HG02610 (cell line): ENCODE measurements around the gene CYP11A1.
"Not testable (repeated sequence)": the region's sequence is repeated elsewhere in the genome, so short reads cannot be mapped to it uniquely, and the experiment has no call there.

Source experiments
- ATAC-seq: cut with Tn5 transposase; IDR thresholded peaks from one replicate; pipeline ENCODE4 v1.9.1; 2021; ENCODE audit warnings: mild to moderate bottlenecking, moderate library complexity; ENCODE audit not compliant: unreplicated experiment

CYP11A1 gene

DNA sequence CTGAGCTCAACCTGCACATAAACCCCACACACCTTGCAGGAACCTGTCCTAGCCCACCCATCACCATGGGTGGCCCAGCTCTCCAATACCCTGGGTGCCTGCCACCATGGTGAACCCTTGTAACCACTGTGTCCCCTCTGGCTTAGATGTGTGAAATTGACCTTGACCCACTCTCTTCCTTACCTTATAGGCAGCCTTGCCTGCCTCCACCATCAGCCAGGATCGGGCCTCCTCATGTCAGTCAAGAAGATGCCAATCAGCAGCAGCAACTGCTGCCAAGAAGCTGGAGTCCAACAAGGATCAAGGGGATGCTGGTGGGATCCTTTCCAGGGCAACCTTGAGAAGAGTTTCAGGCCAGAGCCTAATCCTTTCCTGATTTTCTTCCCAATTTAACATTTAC is 8.8 kb upstream of the CYP11A1 start:
- ATAC-seq, result no peak

DNA sequence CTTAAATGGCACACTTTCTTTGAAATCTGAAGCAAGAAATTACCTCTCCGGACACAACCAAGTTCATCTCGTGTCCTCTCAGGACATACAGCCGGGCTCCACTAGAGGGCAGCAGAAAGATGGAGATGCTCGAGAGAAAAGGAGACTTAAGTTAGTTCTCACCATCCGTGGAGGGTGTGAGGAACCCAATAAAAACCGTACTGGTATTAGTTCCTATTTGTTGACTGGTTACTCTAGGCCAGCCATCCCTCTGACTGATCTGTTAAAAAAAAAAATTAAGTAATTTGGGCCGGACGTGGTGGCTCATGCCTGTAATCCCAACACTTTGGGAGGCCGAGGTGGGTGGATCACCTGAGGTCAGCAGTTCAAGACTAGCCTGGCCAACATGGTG is 7.9 kb upstream of the CYP11A1 start:
- no peak for ATAC-seq

DNA sequence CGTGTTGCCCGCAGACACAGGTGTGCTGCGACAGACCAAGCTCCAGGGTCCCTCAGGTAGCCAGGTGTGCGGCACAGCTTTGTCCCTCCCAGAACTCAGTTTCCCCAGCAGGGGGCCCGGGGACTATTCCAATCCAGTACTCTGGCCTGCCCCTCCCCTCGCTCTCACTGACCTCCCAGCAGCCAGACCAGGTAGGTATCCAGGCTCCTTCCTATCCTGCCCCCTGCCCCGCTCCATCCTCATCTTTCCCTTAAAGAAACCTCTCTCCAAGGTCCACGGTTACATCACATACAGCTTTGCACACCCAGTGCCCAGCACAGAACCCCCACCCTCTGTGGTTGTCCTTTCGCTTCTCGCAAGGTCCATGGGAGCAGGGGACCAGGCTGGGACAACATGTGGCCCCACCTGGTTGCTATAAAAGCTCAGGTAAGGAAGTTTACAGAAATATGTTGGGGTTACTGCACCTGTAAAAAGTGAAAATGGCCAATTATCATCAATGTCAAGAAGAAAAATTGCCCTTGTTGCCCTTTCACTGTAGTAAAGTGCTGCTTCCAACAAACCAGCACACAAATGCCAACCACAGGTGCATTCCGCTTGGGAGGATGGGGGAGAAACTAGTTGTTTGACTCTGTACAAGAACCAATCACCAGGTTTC is 7.3 kb upstream of the CYP11A1 start:
- no peak for ATAC-seq

DNA sequence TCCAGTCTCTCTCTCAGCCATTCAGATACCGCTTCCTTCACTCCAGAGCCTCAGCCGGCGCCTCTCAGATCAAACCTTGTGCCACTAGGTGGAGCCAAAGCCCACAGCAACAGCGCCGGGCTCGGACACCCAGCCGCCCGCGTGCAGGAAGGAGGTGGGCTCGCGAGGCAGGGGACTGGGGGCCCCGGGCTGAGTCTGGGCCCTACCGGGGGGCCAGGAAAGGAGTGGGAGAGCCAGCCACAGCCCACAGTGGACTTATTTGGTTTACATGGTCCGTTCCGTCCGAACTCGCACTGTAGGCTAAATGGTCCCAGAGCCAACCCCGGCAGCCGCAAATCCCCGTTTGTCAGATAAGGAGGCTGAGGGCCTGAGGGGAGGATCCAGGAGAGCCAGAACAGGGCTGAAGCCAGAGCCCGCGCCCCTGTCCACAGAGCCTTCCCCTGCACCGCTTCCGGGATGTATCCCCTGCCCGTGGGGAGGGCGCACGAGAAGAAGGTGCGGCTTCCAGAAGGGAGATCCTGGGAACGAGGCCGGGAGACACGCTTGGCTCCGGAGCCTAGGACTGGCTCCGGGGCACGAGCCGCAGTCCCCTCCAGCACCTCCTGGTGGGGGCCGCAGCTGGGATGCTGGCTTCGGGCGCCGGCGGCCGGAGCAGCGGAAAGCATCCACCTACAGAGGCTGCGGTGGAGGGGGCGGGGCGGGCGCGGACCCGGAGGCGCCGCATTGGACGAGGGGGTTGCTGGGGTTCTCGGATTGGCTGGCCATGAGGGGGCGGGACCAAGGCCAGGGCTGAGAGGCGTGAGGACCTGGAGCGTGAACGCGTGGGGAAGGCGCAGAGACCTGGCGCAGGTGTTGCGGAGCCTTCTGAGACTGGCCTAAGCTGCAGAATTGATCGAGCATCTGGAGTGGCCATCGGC is 6.5 kb upstream of the CYP11A1 start:
- peak; percentile 70 for ATAC-seq

DNA sequence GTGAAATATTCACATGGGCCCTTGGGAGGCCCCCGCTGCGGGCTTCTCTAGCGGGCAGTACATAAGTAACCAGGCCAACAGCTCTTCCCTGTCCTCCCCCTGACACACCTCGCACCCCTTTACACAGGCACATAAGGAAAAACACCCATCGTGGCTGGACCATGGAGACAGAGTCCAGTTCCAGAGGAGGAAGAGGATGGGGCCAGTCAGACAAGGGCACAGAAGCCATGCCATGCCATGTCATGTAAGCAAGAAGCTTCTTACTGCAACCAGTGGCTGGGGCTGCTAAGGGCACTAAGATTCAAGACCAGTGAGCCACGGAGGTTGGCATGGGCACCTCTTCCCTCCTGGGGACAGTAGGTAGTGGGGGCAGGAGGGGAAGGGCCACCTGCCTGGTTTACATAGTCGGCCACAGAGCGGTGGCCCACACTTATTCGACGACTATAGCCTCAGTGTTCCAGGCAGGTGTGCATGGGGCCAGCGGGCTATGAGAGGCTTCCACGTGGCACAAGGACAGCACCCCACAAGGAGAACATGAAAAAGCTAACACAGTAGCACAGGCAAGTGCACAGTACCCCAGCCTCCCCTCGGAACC is 5.7 kb upstream of the CYP11A1 start:
- no peak for ATAC-seq

DNA sequence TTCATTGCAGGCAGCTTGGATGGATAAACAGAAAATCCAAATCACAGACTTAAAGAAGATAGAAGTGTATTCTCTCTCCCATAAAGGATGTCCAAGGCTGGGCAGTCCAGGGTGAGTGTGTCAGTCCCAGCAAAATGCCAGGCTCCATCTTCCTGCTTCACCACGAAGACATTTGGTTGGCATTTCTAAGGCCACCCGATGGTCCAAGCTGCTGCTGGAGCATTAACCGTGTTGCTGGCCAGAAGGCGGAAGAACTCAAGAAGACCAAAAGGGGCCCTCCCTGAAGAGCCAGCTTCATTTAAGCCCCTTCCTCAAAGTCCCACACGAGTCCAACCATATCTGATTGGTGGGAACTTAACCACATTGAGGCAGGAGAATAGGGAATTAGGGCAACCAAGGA is 3.0 kb upstream of the CYP11A1 start:
- no peak for ATAC-seq

DNA sequence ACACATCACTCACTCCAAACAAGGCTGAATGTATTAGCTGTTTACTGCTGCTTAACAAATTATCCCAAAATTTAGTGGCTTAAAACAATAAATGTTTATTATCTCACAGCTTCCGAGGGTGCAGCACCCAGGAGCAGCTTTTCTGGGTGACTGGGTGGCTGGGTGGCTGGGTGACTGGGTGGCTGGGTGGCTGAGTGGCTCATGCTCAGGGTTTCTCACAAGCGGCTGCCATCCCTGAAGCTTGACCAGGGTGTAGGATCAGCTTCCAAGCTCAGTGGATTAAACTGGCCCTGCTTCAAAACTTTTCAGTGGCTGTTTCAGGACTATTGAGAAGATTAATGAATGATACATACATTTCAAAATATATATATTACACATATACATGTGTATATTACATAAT is 2.3 kb upstream of the CYP11A1 start:
- ATAC-seq, result no peak

DNA sequence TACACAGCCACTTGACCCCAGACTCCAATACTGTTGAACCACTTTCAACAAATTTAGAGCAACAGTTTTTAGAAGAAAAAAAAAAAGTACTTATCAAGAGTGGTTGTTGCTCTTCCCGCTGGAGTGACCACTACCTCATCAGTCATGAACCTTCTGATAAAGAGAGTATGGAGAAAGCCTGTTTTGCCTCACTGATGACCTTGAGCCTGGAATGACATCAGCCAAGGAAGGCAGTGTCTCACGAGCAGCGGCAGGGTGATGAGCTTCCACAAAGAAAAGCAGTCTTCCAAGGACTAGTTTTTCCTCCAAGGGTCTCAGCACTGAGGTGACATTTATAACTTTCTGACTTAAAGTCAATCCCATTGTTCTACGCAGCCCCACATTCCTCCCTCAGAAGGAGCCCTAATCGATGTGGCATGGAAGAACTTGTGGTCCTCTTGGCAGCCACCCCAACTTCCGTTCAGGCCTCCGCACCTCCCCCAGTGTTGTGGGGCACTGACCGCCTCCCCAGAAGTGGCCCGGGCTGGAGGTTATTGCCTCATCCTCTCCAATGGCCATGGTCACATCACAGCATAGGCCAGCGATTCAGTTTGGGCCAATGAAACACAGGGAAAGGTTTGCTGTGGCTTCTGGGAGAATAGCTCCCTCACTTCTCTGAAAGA is 1.8 kb upstream of the CYP11A1 start:
- no peak for ATAC-seq

DNA sequence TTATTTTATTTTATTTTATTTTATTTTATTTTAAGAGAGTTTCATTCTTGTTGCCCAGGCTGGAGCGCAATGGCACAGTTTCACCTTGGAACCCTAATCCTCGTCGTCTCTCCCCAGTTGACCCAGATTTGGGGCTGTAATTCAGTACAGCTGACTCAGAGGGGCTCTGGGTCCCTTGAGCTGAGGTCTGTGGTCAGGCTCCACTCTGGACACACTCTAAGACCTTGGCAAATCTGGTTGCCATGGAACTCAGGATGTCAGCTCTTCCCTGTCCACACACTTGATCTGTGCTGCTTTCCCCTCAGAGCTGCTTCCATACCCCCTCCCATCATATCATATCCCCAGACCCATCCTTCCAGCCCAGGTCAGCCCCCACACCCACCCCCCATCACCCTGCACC is 675 bp upstream of the CYP11A1 start:
- ATAC-seq, result no peak

DNA sequence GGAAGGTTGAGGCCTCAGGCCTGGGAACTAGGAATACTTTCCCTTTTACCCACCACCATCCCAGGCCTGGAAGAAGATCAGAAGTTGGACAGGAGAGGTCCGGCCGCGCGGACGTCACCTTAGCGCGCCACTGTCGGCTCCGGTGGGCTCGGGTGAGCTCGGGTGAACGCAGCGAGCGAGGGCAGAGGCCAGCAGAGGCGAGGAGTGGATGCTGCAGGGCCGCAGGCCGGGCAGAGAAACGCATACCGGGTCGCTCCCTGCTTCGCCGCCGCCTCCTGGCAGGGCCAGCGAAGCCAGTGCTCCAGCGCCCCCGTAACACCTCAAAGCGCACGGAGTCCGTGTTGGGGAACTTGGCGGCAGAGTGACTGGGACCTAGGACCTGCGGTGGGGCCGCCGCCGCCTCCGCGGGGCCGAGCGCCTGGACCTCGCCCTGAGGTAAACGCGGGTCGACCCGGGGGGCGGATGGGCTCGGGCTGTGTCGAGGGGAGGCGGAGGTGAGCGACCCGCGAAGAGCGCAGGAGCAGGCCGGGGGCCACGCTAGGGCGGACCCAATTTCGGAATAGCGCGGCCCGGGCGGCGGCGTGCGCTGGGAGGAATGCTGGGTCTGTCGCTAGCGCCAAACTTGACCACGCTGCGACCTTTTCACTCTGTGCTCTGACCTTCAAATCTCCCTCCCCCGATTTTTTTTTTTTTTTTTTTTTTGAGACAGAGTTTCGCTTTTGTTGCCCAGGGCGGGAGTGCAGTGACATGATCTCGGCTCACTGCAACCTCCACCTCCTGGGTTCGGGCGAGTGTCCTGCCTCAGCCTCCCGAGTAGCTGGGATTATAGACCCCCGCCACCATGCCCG is 1.6 kb downstream of the CYP11A1 start:
- no peak for ATAC-seq

DNA sequence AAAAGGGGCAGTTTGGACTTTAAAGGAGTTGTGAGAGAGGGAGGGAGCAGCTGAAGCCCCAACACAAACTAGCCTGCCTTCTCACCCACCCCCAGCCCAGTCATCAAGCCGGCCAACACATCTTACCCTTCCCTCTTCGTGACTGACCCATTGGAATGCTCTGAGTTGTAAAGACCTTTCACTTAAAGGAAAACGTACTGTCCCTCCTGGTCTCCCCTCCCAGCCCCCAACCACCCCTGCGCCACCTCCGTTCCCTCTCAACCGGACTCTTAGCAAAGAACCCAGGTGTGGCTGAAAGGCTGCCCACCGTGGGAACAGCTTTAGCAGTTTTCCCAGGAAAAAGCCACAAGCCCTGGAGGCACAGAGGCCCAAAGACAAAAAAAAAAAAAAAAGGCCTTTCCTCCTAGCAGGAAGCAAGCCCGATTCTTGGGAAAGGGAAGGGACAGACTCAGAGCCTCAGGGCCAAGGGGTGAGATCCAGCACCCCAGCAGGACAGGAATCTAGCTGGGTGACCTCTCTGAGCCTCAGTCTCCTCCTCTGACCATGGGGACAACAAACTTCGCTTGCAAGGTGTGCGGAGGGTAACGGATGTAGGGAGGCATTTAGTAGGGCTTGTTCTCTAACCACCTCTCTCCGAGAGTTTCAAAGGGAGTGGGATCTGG is 2.4 kb downstream of the CYP11A1 start:
- ATAC-seq, result no peak

DNA sequence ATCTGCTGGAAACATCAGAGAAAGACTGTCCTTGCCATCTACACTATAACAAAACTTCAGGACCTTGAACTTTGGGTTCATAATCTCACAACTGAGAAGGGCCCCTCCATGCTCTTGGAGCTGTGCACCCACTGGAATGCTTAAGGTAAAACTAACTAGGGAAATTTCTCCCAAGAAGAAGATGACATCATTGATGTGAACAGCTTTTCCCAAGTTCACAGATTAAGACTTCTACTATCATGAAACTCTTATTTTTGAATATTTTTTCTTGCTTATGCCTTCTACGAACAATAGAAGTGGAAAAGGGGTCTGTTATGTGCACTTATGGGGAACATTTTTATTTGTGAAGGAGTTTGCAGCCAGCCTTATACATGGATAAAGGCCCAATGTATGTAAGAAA is 5.0 kb downstream of the CYP11A1 start:
- no peak for ATAC-seq

DNA sequence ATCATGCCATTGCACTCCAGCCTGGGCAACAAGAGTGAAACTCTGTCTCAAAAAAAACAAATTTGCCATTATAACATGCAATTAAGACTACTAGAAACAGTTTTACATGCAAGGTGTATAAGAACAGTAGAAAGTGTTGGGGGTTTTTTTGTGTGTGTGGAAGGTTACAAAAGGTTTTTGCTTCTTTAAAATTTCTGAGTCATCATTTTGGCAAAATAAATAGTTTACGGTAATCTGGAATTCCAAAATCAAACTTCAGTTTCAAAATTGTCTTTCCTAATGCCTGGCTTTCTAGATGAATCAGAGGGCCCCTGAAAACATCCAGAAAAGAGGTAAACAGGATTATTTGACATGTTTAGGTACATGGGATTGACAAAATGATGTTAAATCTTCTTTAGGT is 6.6 kb downstream of the CYP11A1 start:
- ATAC-seq, result not testable (repeated sequence)

DNA sequence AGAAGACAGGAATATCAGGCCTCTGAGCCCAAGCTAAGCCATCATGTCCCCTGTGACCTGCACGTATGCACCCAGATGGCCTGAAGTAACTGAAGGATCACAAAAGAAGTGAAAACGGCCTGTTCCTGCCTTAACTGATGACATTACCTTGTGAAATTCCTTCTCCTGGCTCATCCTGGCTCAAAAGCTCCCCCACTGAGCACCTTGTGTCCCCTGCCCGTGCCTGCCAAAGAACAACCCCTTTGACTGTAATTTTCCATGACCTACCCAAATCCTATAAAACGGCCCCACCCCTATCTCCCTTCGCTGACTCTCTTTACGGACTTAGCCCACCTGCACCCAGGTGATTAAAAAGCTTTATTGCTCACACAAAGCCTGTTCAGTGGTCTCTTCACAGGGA is 8.1 kb downstream of the CYP11A1 start:
- not testable (repeated sequence) for ATAC-seq

DNA sequence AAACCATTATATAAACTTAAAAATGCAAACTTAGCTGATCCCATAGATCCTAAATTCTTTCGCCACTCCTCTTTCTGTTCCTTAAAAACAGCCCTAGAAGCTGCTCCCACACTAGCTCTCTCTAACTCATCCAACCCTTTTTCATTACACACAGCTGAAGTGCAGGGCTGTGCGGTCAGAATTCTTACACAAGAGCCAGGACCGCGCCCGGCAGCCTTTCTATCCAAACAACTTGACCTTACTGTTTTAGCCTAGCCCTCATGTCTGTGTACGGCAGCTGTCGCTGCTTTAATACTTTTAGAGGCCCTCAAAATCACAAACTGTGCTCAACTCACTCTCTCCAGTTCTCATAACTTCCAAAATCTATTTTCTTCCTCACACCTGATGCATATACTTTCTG is 9.9 kb downstream of the CYP11A1 start:
- not testable (repeated sequence) for ATAC-seq

DNA sequence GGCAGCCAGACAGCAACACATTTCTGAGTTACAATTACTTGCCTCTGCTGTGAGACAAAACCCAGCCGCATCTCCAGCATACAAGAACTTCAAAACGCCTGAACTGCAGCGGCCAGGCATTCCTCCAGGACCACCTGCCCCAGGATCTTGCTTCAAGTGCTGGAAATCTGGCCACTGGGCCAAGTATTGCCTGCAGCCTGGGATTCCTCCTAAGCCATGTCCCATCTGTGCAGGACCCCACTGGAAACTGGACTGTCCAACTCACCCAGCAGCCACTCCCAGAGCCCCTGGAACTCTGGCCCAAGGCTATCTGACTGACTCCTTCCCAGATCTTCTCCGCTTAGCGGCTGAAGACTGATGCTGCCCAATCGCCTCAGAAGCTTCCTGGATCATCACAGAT is 11.4 kb downstream of the CYP11A1 start:
- ATAC-seq, result not testable (repeated sequence)

DNA sequence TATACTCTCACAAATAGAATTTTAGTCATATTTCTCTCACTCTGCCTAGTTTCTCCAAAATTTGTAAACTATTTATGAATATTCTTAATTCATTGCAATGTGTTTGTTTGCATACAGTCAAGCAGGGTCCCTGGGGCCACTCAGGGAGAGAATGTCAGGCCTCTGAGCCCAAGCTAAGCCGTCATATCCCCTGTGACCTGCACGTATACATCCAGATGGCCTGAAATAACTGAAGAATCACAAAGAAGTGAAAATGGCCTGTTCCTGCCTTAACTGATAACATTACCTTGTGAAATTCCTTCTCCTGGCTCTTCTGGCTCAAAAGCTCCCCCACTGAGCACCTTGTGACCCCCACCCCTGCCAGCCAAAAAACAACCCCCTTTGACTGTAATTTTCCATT is 13.5 kb downstream of the CYP11A1 start:
- not testable (repeated sequence) for ATAC-seq

DNA sequence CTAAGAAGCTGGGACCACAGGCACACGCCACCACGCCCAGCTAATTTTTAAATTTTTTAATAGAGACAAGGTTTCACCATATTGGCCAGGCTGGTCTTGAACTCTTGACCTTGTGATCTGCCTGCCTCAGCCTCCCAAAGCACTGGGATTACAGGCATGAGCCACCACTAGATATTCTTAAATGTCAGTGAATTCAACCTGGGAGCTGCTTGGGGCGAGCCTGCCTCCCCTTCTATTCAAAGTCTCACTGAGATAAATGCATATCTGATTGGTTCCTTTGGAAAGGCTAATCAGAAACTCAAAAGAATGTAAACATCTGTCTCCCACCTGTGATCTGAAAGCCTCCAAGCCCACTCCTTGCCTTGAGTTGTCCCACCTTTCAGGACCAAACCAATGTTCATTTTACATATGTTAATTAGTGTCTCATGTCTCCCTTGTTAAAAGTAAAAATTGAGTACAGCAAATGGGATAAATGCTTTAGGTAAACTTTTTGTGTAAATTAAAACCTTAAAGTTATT is 15.0 kb downstream of the CYP11A1 start:
- no peak for ATAC-seq

DNA sequence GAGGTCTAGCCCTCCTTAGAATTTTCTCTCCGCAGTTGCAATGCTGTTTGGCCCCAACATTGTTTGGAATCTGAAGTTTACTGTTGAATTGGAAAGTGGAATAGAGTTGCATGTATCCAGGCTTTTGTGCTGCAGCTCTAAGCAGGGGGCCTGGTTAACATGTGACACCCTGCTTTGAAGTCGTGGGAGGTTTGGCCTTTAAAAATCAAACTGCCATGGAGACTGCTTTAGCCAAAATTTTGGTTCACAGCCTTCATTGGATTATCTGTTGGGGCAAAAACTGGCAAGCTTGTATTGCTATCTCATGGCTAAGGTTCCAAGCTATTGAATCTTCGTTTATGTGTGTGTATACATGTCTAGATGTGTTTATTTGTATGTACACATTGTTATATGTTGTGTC is 15.8 kb downstream of the CYP11A1 start:
- ATAC-seq, result no peak
